MV-4-11 (cell line): ENCODE data around the gene SHC1.

ENCODE experiments used
- DNase-seq: peaks from one replicate; lab custom pipeline; 2025; lab: John Stamatoyannopoulos, UW

The SHC1 gene

GRCh38 chr1:155008015-155008941 is 37.7 kb upstream of the SHC1 start:
- peak; percentile 69 for DNase-seq

GRCh38 chr1:155007251-155007828 is 36.8 kb upstream of the SHC1 start:
- no peak for DNase-seq

GRCh38 chr1:155006601-155007101 is 36.1 kb upstream of the SHC1 start:
- DNase-seq: peak; percentile 82

GRCh38 chr1:155005076-155006011 is 34.8 kb upstream of the SHC1 start:
- DNase-seq: no peak

- DNase-seq: no peak
These were observed 34.0 kb upstream of the SHC1 start for GRCh38 chr1:155004352-155005075.

- peak; percentile 22 for DNase-seq
These were observed 33.3 kb upstream of the SHC1 start for GRCh38 chr1:155003766-155004351.

GRCh38 chr1:155003227-155003765 is 32.7 kb upstream of the SHC1 start:
- DNase-seq: no peak

GRCh38 chr1:155002464-155003226 is 32.1 kb upstream of the SHC1 start, which contains the start of gene ZBTB7B:
TSS of gene ZBTB7B (plus strand) at chr1:155002802. CDS start at chr1:155014661, 11,859 bp downstream.
- DNase-seq: no peak

- peak; percentile 95 for DNase-seq
These were observed 31.3 kb upstream of the SHC1 start for GRCh38 chr1:155001675-155002463.

GRCh38 chr1:155001425-155001674 is 30.8 kb upstream of the SHC1 start:
- DNase-seq: no peak

- peak; percentile 73 for DNase-seq
These were observed 30.3 kb upstream of the SHC1 start for GRCh38 chr1:155000726-155001424.

GRCh38 chr1:155000411-155000725 is 29.8 kb upstream of the SHC1 start:
- DNase-seq: no peak

GRCh38 chr1:154999571-155000410 is 29.2 kb upstream of the SHC1 start:
- no peak for DNase-seq

GRCh38 chr1:154998818-154999570 is 28.4 kb upstream of the SHC1 start:
- peak; percentile 61 for DNase-seq

- no peak for DNase-seq
These were observed 27.7 kb upstream of the SHC1 start for GRCh38 chr1:154998201-154998780.

GRCh38 chr1:154996966-154997701 is 26.6 kb upstream of the SHC1 start:
- DNase-seq: peak; percentile 51
